ENCODE results near the gene GPR150.
"Not testable (repeated sequence)": the region's sequence is repeated elsewhere in the genome, so short reads cannot be mapped to it uniquely, and the experiment has no call there.

Gene GPR150

GRCh38 chr5:95624368-95624767 lies 4.5 kb downstream of the GPR150 start:
- no peak for DNase-seq (ENCODE audit: low read depth in 2 of 2)

GRCh38 chr5:95626701-95627100 lies 6.8 kb downstream of the GPR150 start:
- DNase-seq (ENCODE audit: low read depth in 2 of 2), result no peak

- no peak for DNase-seq (ENCODE audit: low read depth in 2 of 2)
Observed at GRCh38 chr5:95627971-95628810, 8.3 kb downstream of the GPR150 start.

GRCh38 chr5:95628933-95629332 lies 9.0 kb downstream of the GPR150 start:
- no peak for DNase-seq (ENCODE audit: low read depth in 2 of 2)

- no peak for DNase-seq (ENCODE audit: low read depth in 2 of 2)
Observed at GRCh38 chr5:95630394-95630917, 10.6 kb downstream of the GPR150 start.

- no peak for DNase-seq (ENCODE audit: low read depth in 2 of 2)
Observed at GRCh38 chr5:95631255-95631958, 11.5 kb downstream of the GPR150 start.

GRCh38 chr5:95631991-95632675 lies 12.2 kb downstream of the GPR150 start:
- DNase-seq (ENCODE audit: low read depth in 2 of 2), result peak; percentile 38 to 69

GRCh38 chr5:95632942-95633341 lies 13.1 kb downstream of the GPR150 start:
- DNase-seq (ENCODE audit: low read depth in 2 of 2), result not testable (repeated sequence)

GRCh38 chr5:95633671-95634070 lies 13.8 kb downstream of the GPR150 start:
- DNase-seq (ENCODE audit: low read depth in 2 of 2), result no peak

GRCh38 chr5:95634081-95634480 lies 14.2 kb downstream of the GPR150 start:
- DNase-seq (ENCODE audit: low read depth in 2 of 2), result no peak

- DNase-seq (ENCODE audit: low read depth in 2 of 2), result no peak
Observed at GRCh38 chr5:95638632-95639031, 18.7 kb downstream of the GPR150 start.

- DNase-seq (ENCODE audit: low read depth in 2 of 2), result no peak
Observed at GRCh38 chr5:95641741-95642220, 21.9 kb downstream of the GPR150 start.

- no peak for DNase-seq (ENCODE audit: low read depth in 2 of 2)
Observed at GRCh38 chr5:95643152-95643551, 23.3 kb downstream of the GPR150 start.

- DNase-seq (ENCODE audit: low read depth in 2 of 2), result peak in 1 of 2 donors; percentile 39
Observed at GRCh38 chr5:95644351-95645042, 24.6 kb downstream of the GPR150 start.

- DNase-seq (ENCODE audit: low read depth in 2 of 2), result not testable (repeated sequence)
Observed at GRCh38 chr5:95646226-95646568, 26.3 kb downstream of the GPR150 start.

GRCh38 chr5:95646569-95647431 lies 26.9 kb downstream of the GPR150 start, which contains the start of gene RFESD:
Gene RFESD, plus strand, starts transcription at chr5:95646777. Its CDS starts 5,495 bp downstream, at chr5:95652272.
- peak; percentile 90 to 92 for DNase-seq (ENCODE audit: low read depth in 2 of 2)

- DNase-seq (ENCODE audit: low read depth in 2 of 2), result no peak
Observed at GRCh38 chr5:95647886-95648860, 28.3 kb downstream of the GPR150 start.

GRCh38 chr5:95649274-95649673 lies 29.4 kb downstream of the GPR150 start:
- no peak for DNase-seq (ENCODE audit: low read depth in 2 of 2)
